ENCODE results near the gene TRIM5. TPM values are rescaled to one million over a fixed set of nuclear protein-coding genes. Genes with fewer than 3 reads are reported as not detected.
"Not testable (repeated sequence)": the region's sequence is repeated elsewhere in the genome, so short reads cannot be mapped to it uniquely, and the experiment has no call there.

The TRIM5 gene
- total RNA-seq, 2 donors from 2014 or later = 16.0 to 21.4 TPM

GRCh38 chr11:5663511-5663910 lies 21.4 kb downstream of the TRIM5 start:
- Histone ChIP-seq H3K27ac (ENCODE audit: low read depth, low read length) (no peak overlapping the region), H3K4me3 (ENCODE audit: low read length) (no peak overlapping the region), H3K27me3 (ENCODE audit: control insufficient read depth, insufficient read depth, low read length, poor library complexity, severe bottlenecking) (no peaks in the 10 kb centered on the region), H3K9me3 (ENCODE audit: control insufficient read depth, low read length) (no peaks in the 10 kb centered on the region), H3K9ac (ENCODE audit: extremely low read depth, low read length, poor library complexity, severe bottlenecking) (no peak overlapping the region), H3K4me1 (ENCODE audit: control insufficient read depth, insufficient read depth, low read length) (no peaks in the 10 kb centered on the region), H3K36me3 (ENCODE audit: control insufficient read depth, insufficient read depth, low read length) (peaks cover 6% of the 10 kb centered on the region)
- Mint-ChIP-seq H3K36me3 (ENCODE audit: low read depth) (peaks cover 25% of the 10 kb centered on the region), H3K27me3 (ENCODE audit: insufficient read depth) (no peaks in the 10 kb centered on the region), H3K27ac (no peak overlapping the region), H3K9me3 (no peaks in the 10 kb centered on the region), H3K4me3 (no peak overlapping the region), H3K4me1 (peaks cover 8% of the 10 kb centered on the region)
- no peak for DNase-seq
- TF ChIP-seq CTCF (conservative IDR thresholded peaks at IDR 0.05) = no peak
- WGBS, 2 experiments (ENCODE audit: insufficient coverage in 1 of 2, insufficient read length in 1 of 2) = 100% methylated on average over 1 of the region's 2 CpGs; no CpG with 5 or more reads in 1 of the 2 experiments

GRCh38 chr11:5658318-5658717 lies 26.6 kb downstream of the TRIM5 start:
- DNase-seq = no peak
- WGBS, 2 experiments (ENCODE audit: insufficient coverage in 1 of 2, insufficient read length in 1 of 2) = 94 to 95% methylated on average over 5 of the region's 5 CpGs
- no peak overlapping the region for H3K4me3 ChIP-seq (ENCODE audit: low read length)
- Mint-ChIP-seq H3K27ac (no peak overlapping the region), H3K9me3 (peaks cover 12% of the 10 kb centered on the region), H3K27me3 (ENCODE audit: insufficient read depth) (no peaks in the 10 kb centered on the region), H3K4me1 (no peaks in the 10 kb centered on the region), H3K4me3 (no peak overlapping the region), H3K36me3 (ENCODE audit: low read depth) (peaks cover 1% of the 10 kb centered on the region)
- no peaks in the 10 kb centered on the region for H3K36me3 ChIP-seq (ENCODE audit: control insufficient read depth, insufficient read depth, low read length)
- H3K9ac ChIP-seq (ENCODE audit: extremely low read depth, low read length, poor library complexity, severe bottlenecking) = no peak overlapping the region
- H3K4me1 ChIP-seq (ENCODE audit: control insufficient read depth, insufficient read depth, low read length) = no peaks in the 10 kb centered on the region
- H3K27me3 ChIP-seq (ENCODE audit: control insufficient read depth, insufficient read depth, low read length, poor library complexity, severe bottlenecking) = no peaks in the 10 kb centered on the region
- no peaks in the 10 kb centered on the region for H3K9me3 ChIP-seq (ENCODE audit: control insufficient read depth, low read length)
- no peak overlapping the region for H3K27ac ChIP-seq (ENCODE audit: low read depth, low read length)
- TF ChIP-seq CTCF (conservative IDR thresholded peaks at IDR 0.05) = peak; percentile 47

GRCh38 chr11:5656956-5657355 lies 27.9 kb downstream of the TRIM5 start:
- H3K9me3 ChIP-seq (ENCODE audit: control insufficient read depth, low read length); H3K27ac Mint-ChIP-seq; DNase-seq; H3K27me3 Mint-ChIP-seq (ENCODE audit: insufficient read depth); H3K36me3 ChIP-seq (ENCODE audit: control insufficient read depth, insufficient read depth, low read length); H3K27me3 ChIP-seq (ENCODE audit: control insufficient read depth, insufficient read depth, low read length, poor library complexity, severe bottlenecking); H3K4me3 Mint-ChIP-seq; H3K27ac ChIP-seq (ENCODE audit: low read depth, low read length); H3K4me3 ChIP-seq (ENCODE audit: low read length); H3K9ac ChIP-seq (ENCODE audit: extremely low read depth, low read length, poor library complexity, severe bottlenecking); H3K4me1 ChIP-seq (ENCODE audit: control insufficient read depth, insufficient read depth, low read length); H3K36me3 Mint-ChIP-seq (ENCODE audit: low read depth); H3K4me1 Mint-ChIP-seq: not testable (repeated sequence)
- peaks cover 17% of the 10 kb centered on the region for H3K9me3 Mint-ChIP-seq
- whole genome bisulfite sequencing, 2 experiments (ENCODE audit: insufficient coverage in 1 of 2, insufficient read length in 1 of 2) = 86 to 93% methylated on average over 1 to 2 of the region's 2 CpGs

GRCh38 chr11:5655474-5655873 lies 29.4 kb downstream of the TRIM5 start:
- Histone ChIP-seq H3K4me1 (ENCODE audit: control insufficient read depth, insufficient read depth, low read length) (no peaks in the 10 kb centered on the region), H3K27ac (ENCODE audit: low read depth, low read length) (no peak overlapping the region), H3K9me3 (ENCODE audit: control insufficient read depth, low read length) (peaks cover 9% of the 10 kb centered on the region), H3K9ac (ENCODE audit: extremely low read depth, low read length, poor library complexity, severe bottlenecking) (no peak overlapping the region), H3K27me3 (ENCODE audit: control insufficient read depth, insufficient read depth, low read length, poor library complexity, severe bottlenecking) (no peaks in the 10 kb centered on the region), H3K4me3 (ENCODE audit: low read length) (no peak overlapping the region), H3K36me3 (ENCODE audit: control insufficient read depth, insufficient read depth, low read length) (no peaks in the 10 kb centered on the region)
- Mint-ChIP-seq H3K4me3 (no peak overlapping the region), H3K27ac (no peak overlapping the region), H3K4me1 (no peaks in the 10 kb centered on the region), H3K9me3 (peaks cover 19% of the 10 kb centered on the region), H3K36me3 (ENCODE audit: low read depth) (no peaks in the 10 kb centered on the region), H3K27me3 (ENCODE audit: insufficient read depth) (no peaks in the 10 kb centered on the region)
- no peak for TF ChIP-seq CTCF (conservative IDR thresholded peaks at IDR 0.05)
- 89 to 90% methylated on average over 3 to 4 of the region's 4 CpGs for WGBS, 2 experiments (ENCODE audit: insufficient coverage in 1 of 2, insufficient read length in 1 of 2)
- no peak for DNase-seq
